ENCODE data around the gene PRPF40B. TPM values are rescaled to one million over a fixed set of nuclear protein-coding genes. Genes with fewer than 3 reads are reported as not detected.

Gene PRPF40B
- total RNA-seq, 2 donors from 2014 or later = 21.9 to 31.4 TPM

DNA sequence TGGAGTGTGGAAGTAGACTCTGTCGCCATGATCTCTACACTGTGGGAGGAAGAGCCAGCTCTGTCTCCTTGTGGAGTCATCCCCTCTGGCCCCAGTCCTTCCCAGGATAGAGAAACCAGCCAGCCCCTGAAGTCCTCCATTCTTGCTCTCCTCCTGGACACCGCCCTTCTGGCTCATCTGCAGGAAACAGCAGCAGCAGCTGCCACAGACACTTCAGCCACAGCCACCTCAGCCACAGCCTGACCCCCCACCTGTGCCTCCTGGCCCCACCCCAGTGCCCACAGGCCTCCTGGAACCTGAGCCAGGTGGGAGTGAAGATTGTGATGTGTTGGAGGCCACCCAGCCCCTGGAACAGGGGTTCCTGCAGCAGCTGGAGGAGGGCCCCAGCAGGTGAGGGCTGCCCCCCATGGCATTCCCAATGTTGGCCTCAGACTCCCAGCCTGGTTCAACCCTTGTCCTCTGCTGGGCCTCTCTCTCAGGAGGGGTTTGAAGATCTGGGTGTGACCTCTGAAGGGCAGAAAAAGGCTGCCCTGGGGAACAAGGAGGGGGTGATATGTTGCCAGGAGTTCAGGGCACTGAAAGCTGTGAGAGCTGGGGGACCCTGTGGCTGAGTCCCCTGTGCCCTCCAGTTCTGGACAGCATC, 10.5 kb downstream of the PRPF40B start:
- H3K4me1 ChIP-seq (ENCODE audit: control insufficient read depth in 1 of 2, low read depth in 2 of 2) = no peaks in the 10 kb centered on the region
- H3K27ac ChIP-seq = no peak overlapping the region
- ATAC-seq (ENCODE audit: insufficient number of reproducible peaks, low FRiP score, low read depth) (no peak), DNase-seq (ENCODE audit: low spot score) (no peak)
- TF ChIP-seq, protein P1, sequence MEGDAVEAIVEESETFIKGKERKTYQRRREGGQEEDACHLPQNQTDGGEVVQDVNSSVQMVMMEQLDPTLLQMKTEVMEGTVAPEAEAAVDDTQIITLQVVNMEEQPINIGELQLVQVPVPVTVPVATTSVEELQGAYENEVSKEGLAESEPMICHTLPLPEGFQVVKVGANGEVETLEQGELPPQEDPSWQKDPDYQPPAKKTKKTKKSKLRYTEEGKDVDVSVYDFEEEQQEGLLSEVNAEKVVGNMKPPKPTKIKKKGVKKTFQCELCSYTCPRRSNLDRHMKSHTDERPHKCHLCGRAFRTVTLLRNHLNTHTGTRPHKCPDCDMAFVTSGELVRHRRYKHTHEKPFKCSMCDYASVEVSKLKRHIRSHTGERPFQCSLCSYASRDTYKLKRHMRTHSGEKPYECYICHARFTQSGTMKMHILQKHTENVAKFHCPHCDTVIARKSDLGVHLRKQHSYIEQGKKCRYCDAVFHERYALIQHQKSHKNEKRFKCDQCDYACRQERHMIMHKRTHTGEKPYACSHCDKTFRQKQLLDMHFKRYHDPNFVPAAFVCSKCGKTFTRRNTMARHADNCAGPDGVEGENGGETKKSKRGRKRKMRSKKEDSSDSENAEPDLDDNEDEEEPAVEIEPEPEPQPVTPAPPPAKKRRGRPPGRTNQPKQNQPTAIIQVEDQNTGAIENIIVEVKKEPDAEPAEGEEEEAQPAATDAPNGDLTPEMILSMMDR (IDR thresholded peaks at IDR 0.05) = no peak
- no peaks in the 10 kb centered on the region for H3K9me3 ChIP-seq
- H3K36me3 ChIP-seq = peaks cover 41% of the 10 kb centered on the region
- H3K27me3 ChIP-seq (replicated peaks; ENCODE audit: insufficient read depth) = no peaks in the 10 kb centered on the region
- H3K4me3 ChIP-seq = no peak overlapping the region

DNA sequence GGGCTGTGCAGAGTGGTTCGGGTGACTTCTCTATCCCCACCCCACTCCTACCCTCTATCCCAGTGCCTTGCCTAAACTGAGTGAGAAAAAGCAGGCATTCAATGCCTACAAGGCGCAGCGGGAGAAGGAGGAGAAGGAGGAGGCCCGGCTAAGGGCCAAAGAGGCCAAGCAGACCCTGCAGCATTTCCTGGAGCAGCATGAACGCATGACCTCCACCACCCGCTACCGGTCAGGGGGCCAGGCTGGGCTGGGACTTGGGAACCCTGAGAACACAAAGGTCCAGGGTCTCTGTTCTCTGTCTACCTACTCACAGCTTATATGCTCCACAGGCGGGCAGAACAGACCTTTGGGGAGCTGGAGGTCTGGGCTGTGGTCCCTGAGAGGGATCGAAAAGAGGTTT, 11.7 kb downstream of the PRPF40B start:
- Histone ChIP-seq H3K4me1 (ENCODE audit: control insufficient read depth in 1 of 2, low read depth in 2 of 2) (no peaks in the 10 kb centered on the region), H3K4me3 (no peak overlapping the region), H3K27ac (no peak overlapping the region), H3K27me3 (replicated peaks; ENCODE audit: insufficient read depth) (no peaks in the 10 kb centered on the region), H3K9me3 (no peaks in the 10 kb centered on the region), H3K36me3 (peaks cover 48% of the 10 kb centered on the region)
- ATAC-seq (ENCODE audit: insufficient number of reproducible peaks, low FRiP score, low read depth) = no peak
- TF ChIP-seq, protein P1 (IDR thresholded peaks at IDR 0.05) = no peak
- DNase-seq (ENCODE audit: low spot score) = no peak

DNA sequence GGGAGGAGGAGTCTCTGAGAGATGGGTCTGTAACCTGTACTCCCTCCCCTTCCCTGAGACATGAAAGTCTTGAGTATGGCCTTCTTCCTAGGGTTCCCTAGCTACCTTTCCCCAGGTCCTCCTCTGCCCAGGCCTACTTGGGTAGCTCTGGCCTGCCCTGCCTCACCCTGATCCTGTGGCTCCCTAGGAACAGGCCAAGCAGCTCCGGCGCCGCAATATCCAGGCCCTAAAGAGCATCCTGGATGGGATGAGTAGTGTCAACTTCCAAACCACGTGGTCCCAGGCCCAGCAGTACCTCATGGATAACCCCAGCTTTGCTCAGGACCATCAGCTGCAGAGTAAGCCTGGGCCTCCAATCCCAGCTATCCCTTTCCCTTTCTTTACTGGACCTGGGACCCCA, 12.3 kb downstream of the PRPF40B start:
- Histone ChIP-seq H3K4me3 (no peak overlapping the region), H3K36me3 (peaks cover 53% of the 10 kb centered on the region), H3K9me3 (no peaks in the 10 kb centered on the region), H3K27ac (no peak overlapping the region), H3K27me3 (replicated peaks; ENCODE audit: insufficient read depth) (no peaks in the 10 kb centered on the region), H3K4me1 (ENCODE audit: control insufficient read depth in 1 of 2, low read depth in 2 of 2) (no peaks in the 10 kb centered on the region)
- TF ChIP-seq, protein P1 (IDR thresholded peaks at IDR 0.05) = no peak
- ATAC-seq (ENCODE audit: insufficient number of reproducible peaks, low FRiP score, low read depth) (no peak), DNase-seq (ENCODE audit: low spot score) (no peak)

DNA sequence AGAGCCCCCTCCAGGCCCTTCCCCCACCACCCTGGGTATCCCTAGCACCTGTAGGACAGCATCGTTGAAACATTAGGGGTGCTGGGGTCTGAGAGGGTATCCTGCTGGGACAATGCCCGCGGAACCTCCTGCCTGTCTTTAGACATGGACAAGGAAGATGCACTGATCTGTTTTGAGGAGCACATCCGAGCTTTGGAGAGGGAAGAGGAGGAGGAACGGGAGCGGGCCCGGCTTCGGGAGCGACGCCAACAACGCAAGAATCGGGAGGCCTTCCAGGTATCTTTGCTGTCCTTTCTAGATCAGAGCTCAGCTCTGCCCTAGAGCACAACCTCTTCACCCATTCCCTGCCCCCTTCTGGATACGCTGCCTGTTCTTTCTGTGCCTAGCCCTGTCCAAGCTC, 13.2 kb downstream of the PRPF40B start:
- TF ChIP-seq, protein P1 (IDR thresholded peaks at IDR 0.05) = no peak
- H3K36me3 ChIP-seq = peaks cover 57% of the 10 kb centered on the region
- H3K4me3 ChIP-seq = no peak overlapping the region
- H3K9me3 ChIP-seq = no peaks in the 10 kb centered on the region
- DNase-seq (ENCODE audit: low spot score) = no peak
- H3K4me1 ChIP-seq (ENCODE audit: control insufficient read depth in 1 of 2, low read depth in 2 of 2) = no peaks in the 10 kb centered on the region
- ATAC-seq (ENCODE audit: insufficient number of reproducible peaks, low FRiP score, low read depth) = no peak
- no peaks in the 10 kb centered on the region for H3K27me3 ChIP-seq (replicated peaks; ENCODE audit: insufficient read depth)
- H3K27ac ChIP-seq = no peak overlapping the region

DNA sequence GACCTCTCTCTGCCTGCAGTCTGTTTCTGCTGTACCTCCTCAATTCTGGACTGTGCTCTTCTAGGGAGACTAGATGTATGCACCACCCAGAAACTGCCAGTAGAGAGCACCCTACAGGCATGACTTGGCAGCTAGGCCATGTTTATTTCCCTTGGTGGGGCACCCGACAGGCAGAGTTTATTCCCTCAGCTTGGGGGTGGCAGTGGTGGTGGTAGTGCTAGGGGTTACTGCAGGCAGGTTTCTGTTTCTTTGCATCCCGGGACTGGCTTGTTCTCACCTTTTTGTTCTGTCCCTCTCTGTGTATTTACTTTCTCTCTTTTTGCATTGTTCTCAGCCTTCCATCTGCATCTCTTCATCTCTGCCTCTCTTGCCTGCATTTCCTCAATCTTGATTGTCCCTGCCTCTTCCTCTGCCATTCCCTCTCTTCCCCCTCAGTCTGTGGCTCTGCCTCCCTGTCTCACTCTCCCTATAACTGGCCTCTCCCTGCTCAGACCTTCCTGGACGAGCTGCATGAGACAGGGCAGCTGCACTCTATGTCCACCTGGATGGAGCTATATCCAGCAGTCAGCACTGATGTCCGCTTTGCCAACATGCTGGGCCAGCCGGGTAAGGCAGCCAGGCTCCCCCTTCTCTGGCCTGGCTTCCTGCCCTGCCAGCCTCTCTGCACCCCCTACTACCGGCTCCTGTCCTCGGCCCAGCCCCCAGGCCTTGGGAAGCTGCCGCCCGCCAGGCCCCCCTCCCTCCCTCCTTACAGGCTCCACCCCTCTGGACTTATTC, 13.8 kb downstream of the PRPF40B start:
- peaks cover 55% of the 10 kb centered on the region for H3K36me3 ChIP-seq

More for the DNA sequence above, 13.8 kb downstream of the PRPF40B start:
- H3K4me1 ChIP-seq (ENCODE audit: control insufficient read depth in 1 of 2, low read depth in 2 of 2) = no peaks in the 10 kb centered on the region
- H3K27me3 ChIP-seq (replicated peaks; ENCODE audit: insufficient read depth) = no peaks in the 10 kb centered on the region
- no peaks in the 10 kb centered on the region for H3K9me3 ChIP-seq
- no peak overlapping the region for H3K27ac ChIP-seq
- ATAC-seq (ENCODE audit: insufficient number of reproducible peaks, low FRiP score, low read depth) (no peak), DNase-seq (ENCODE audit: low spot score) (no peak)
- TF ChIP-seq, protein P1 (IDR thresholded peaks at IDR 0.05) = peak; percentile 56
- no peak overlapping the region for H3K4me3 ChIP-seq
